OCI-LY3 (cell line): Measurements from ENCODE around the gene NFAM1.

ENCODE experiments used
- H2AFZ ChIP-seq: fragments of 200-600, 300-600 bp; shearing (Covaris generic); 2 replicates; pipeline ENCODE4 v1.6.0; 2014; ENCODE audit warnings: antibody characterized with exemption, low read depth, low read length
- H3K27ac ChIP-seq: fragments of 200-600, 300-600 bp; sonication (generic); 2 replicates; pipeline ENCODE4 v1.5.1; 2014; ENCODE audit warnings: mild to moderate bottlenecking, low read length, moderate library complexity, mixed read lengths
- H3K27me3 ChIP-seq: fragments of 200-600, 300-600 bp; sonication (generic); 2 replicates; pipeline ENCODE4 v1.6.1; 2014; ENCODE audit warnings: low read depth, low read length, mixed read lengths
- H3K36me3 ChIP-seq: fragments of 200-600, 300-600 bp; sonication (generic); replicated peaks from 2 replicates; pipeline ENCODE3; 2014; ENCODE audit warnings: low read depth, low read length, mixed read lengths
- H3K4me1 ChIP-seq: fragments of 300-600, 200-600 bp; sonication (generic); 2 replicates; pipeline ENCODE4 v1.6.1; 2014; ENCODE audit warnings: low read length, mixed read lengths
- H3K4me2 ChIP-seq: fragments of 200-600, 300-600 bp; sonication (generic); 2 replicates; pipeline ENCODE4 v1.6.1; 2014; ENCODE audit warnings: low read length, mixed read lengths
- H3K4me3 ChIP-seq: fragments of 300-600, 200-600 bp; sonication (generic); 2 replicates; pipeline ENCODE4 v1.5.1; 2014; ENCODE audit warnings: antibody characterized with exemption, mild to moderate bottlenecking, low read length, moderate library complexity
- H3K79me2 ChIP-seq: fragments of 300-600, 200-600 bp; shearing (Covaris generic); 2 replicates; pipeline ENCODE4 v1.6.1; 2014; ENCODE audit warnings: mild to moderate bottlenecking, low read length, mixed read lengths
- H3K9ac ChIP-seq: fragments of 300-600, 200-600 bp; shearing (Covaris generic); 2 replicates; pipeline ENCODE4 v1.6.0; 2014; ENCODE audit warnings: mild to moderate bottlenecking, low read length, moderate library complexity
- H3K9me3 ChIP-seq: fragments of 200-600, 300-600 bp; shearing (Covaris generic); 2 replicates; pipeline ENCODE4 v1.6.1; 2014; ENCODE audit warnings: low read length, mixed read lengths; ENCODE audit not compliant: insufficient read depth
- H4K20me1 ChIP-seq: fragments of 200-600, 300-600 bp; sonication (generic); 2 replicates; pipeline ENCODE4 v1.6.1; 2016; ENCODE audit warnings: low read length, mixed read lengths; ENCODE audit not compliant: insufficient read depth
- EZH2phosphoT487 ChIP-seq: fragments of 200-600 bp; shearing (Covaris generic); IDR thresholded peaks from 2 replicates; pipeline ENCODE4 v1.6.1; 2018; ENCODE audit warnings: antibody characterized with exemption, mixed run types, low read depth
- TF ChIP-seq, protein P1 (sequence below): fragments of 200-600, 300-600 bp; sonication (generic); IDR thresholded peaks from 2 replicates; pipeline ENCODE4 v1.5.1; 2014; ENCODE audit warnings: antibody characterized with exemption, low read length, low read depth

Gene NFAM1

DNA sequence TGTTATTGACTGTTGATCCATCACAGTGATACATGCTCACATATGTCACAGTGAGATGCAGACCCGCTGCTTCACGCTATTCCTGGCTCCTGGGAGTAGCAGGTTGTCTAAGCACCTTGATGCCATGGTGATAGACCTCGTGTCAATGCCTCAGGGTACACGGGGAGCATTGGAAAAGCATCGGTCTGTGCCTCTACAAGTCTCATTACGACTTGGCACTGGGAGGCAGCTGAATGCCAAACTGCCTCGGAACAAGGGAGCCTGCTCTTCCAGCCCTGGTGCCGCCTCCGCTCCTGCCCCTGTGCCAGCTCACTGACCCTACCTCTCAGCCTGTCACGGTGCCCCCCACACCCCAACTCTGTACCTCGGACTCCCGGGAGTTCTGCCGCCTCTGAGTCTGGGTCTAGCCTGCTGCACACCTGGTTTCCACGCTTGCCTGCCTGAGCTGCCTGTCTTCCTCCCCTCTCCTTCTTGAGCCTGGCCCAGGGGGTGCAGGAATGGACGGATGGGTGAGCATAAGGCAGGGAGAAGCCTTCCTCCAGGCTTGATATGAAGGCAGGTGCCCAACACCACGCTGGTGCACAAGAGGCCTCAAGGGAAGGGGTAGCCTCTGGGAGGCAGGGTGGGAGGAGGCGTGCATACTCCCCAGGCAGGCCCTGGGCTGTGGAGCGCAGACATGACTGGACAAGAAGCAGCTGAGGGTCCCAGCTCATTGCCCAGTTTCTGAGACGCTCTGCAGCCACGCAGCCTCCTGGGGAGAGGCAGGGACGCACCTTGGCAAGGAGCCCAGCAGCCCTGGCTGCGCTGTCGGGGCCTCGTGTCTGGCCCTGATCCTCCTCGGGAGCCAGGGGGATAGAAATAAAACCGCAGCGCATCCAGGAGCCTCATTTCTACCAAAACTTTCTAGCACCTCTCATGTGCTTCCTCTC lies 1.8 kb upstream of the NFAM1 start:
- Histone ChIP-seq H3K79me2 (no peaks in the 10 kb centered on the region), H3K4me2 (no peak overlapping the region), H3K4me3 (no peak overlapping the region), H3K27me3 (peaks cover 22% of the 10 kb centered on the region), H3K36me3 (no peaks in the 10 kb centered on the region), H4K20me1 (no peaks in the 10 kb centered on the region), H3K9ac (no peak overlapping the region), H3K27ac (no peak overlapping the region), H3K9me3 (no peaks in the 10 kb centered on the region), H3K4me1 (peaks cover 19% of the 10 kb centered on the region), H2AFZ (no peak overlapping the region)
- no peak for TF ChIP-seq EZH2phosphoT487
- TF ChIP-seq, protein P1, sequence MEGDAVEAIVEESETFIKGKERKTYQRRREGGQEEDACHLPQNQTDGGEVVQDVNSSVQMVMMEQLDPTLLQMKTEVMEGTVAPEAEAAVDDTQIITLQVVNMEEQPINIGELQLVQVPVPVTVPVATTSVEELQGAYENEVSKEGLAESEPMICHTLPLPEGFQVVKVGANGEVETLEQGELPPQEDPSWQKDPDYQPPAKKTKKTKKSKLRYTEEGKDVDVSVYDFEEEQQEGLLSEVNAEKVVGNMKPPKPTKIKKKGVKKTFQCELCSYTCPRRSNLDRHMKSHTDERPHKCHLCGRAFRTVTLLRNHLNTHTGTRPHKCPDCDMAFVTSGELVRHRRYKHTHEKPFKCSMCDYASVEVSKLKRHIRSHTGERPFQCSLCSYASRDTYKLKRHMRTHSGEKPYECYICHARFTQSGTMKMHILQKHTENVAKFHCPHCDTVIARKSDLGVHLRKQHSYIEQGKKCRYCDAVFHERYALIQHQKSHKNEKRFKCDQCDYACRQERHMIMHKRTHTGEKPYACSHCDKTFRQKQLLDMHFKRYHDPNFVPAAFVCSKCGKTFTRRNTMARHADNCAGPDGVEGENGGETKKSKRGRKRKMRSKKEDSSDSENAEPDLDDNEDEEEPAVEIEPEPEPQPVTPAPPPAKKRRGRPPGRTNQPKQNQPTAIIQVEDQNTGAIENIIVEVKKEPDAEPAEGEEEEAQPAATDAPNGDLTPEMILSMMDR = no peak

DNA sequence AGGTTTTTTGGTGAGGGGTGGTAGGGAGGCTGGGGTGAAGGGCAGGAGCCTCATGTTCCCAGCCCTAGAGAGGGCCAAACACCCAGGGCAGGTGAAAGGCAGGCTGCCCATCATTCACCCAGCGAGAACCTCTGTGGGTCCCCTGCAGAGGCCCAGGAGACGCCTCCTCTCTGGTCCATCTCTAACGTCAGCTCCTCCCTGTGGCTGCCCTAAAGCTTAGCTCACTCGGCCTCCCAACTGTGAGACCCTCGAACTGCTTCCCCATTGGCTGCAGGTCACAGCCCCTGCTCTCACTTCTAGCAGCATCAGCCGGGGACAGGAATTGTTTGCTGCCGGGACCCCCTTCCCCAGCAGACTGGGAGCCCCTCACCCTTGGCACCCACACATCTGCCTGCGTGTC lies 615 bp upstream of the NFAM1 start:
- Histone ChIP-seq H4K20me1 (no peaks in the 10 kb centered on the region), H3K27me3 (peaks cover 24% of the 10 kb centered on the region), H3K4me3 (no peak overlapping the region), H3K36me3 (no peaks in the 10 kb centered on the region), H2AFZ (no peak overlapping the region), H3K9me3 (no peaks in the 10 kb centered on the region), H3K9ac (no peak overlapping the region), H3K4me2 (no peak overlapping the region), H3K27ac (no peak overlapping the region), H3K4me1 (peaks cover 14% of the 10 kb centered on the region), H3K79me2 (no peaks in the 10 kb centered on the region)
- TF ChIP-seq, protein P1 = peak; percentile 6; the same call in 1 of the 2 replicates
- TF ChIP-seq EZH2phosphoT487 = no peak

DNA sequence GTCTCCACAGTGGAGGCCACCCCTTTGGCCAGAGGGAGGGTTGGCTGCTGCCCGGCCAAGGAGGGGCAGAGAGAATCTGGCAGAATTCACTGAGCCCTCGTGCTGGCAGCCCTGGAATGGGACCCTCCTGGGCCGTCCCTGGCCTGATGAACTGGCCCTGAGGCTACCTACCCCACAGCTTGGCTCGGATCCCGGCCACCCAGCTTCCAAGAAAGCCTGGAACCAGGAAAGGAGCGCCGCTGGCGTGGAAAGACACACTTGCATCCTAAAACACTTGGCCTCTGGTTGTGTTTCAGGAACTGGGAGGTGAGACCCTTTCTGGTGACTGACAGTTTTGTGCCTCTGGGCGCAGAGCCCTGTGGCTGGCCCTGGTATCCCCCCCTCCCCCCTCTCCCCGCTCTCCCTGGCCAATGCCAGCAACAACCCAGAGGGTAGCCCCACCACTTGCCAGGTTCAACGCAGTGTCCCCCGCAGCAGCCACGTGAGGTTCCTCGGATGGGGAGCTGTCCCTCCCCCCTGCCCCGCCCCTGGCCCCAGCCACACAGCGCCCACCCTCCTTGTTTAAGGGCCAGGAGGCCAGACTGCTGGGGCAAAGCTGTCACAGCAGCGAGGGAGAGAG lies 693 bp downstream of the NFAM1 start:
- no peak overlapping the region for H3K4me2 ChIP-seq
- H3K27ac ChIP-seq = no peak overlapping the region
- no peaks in the 10 kb centered on the region for H3K9me3 ChIP-seq
- no peaks in the 10 kb centered on the region for H3K36me3 ChIP-seq
- peaks cover 7% of the 10 kb centered on the region for H3K4me1 ChIP-seq
- H3K9ac ChIP-seq = no peak overlapping the region
- TF ChIP-seq, protein P1 = no peak
- TF ChIP-seq EZH2phosphoT487 = no peak
- no peak overlapping the region for H3K4me3 ChIP-seq
- no peaks in the 10 kb centered on the region for H4K20me1 ChIP-seq
- peaks cover 22% of the 10 kb centered on the region for H3K27me3 ChIP-seq
- no peak overlapping the region for H2AFZ ChIP-seq
- H3K79me2 ChIP-seq = no peaks in the 10 kb centered on the region

DNA sequence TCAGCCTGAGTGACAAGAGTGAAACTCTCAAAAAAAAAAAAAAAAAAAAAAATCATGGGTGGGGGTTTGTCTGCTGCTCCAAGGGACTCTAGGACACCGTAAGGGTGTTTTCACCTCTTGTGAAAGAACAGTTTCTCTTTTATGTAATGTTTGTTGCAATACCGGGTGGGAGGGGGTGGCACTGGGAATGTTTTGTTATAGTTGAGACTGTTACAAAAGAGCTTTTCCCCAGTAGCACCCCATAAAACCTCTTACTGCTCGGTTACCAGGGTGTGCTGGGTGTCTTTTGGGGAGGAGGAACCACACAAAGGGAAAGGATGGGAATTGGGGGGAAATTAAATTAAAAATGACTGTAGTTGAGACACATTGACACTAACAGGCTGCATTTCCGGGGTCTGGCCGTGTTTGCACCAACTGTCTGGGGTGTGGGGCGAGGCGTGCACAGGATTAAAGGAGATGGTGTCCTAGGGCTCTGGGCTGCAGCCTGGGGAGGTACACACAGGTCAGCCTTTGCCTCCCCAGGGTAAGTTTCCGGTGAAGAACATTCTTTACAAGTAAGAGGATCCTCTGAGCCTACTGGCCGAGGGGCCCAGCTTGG lies 1.6 kb downstream of the NFAM1 start:
- Histone ChIP-seq H3K27ac (no peak overlapping the region), H3K4me2 (no peak overlapping the region), H3K9ac (no peak overlapping the region), H3K79me2 (no peaks in the 10 kb centered on the region), H4K20me1 (no peaks in the 10 kb centered on the region), H3K4me1 (peaks cover 6% of the 10 kb centered on the region), H3K36me3 (no peaks in the 10 kb centered on the region), H3K27me3 (peaks cover 17% of the 10 kb centered on the region), H3K9me3 (no peaks in the 10 kb centered on the region), H2AFZ (no peak overlapping the region), H3K4me3 (no peak overlapping the region)
- TF ChIP-seq, protein P1 = no peak
- TF ChIP-seq EZH2phosphoT487 = no peak
